ENCODE results near the gene TMTC2.

- TF ChIP-seq CTCF (IDR thresholded peaks at IDR 0.05; ENCODE audit: low read depth, low read length) (no peak), EZH2phosphoT487 (IDR thresholded peaks at IDR 0.05; ENCODE audit: low read depth) (no peak)
Measured at GRCh38 chr12:83027021-83027723, 340.5 kb downstream of the TMTC2 start.
